Astrocyte (in vitro differentiated cells and primary cell): ENCODE results near the gene WIPF2.

ENCODE experiments used
- CTCF ChIP-seq: IDR thresholded peaks from 2 replicates; pipeline ENCODE4 v1.5.1; 2011; ENCODE audit warnings: low read depth, mild to moderate bottlenecking, inconsistent platforms, low read length, moderate library complexity; ENCODE audit not compliant: insufficient read depth
- EZH2 ChIP-seq: IDR thresholded peaks from 2 replicates; pipeline ENCODE4 v1.6.1; 2012; ENCODE audit warnings: mild to moderate bottlenecking, low read length, inconsistent platforms; ENCODE audit not compliant: insufficient read depth

- TF ChIP-seq CTCF (no peak), EZH2 (no peak)
Measured at GRCh38 chr17:40174514-40174913, 44.6 kb upstream of the WIPF2 start.
